ENCODE results near the gene PHYHIPL. TPM values are rescaled to one million over a fixed set of nuclear protein-coding genes. Genes with fewer than 3 reads are reported as not detected.

The PHYHIPL gene
- total and polyA plus RNA-seq, 2 of the 8 experiments (the other 6 are each of a cell fraction or from before 2014, with no cell fraction given) = 0.23 to 0.48 TPM

DNA sequence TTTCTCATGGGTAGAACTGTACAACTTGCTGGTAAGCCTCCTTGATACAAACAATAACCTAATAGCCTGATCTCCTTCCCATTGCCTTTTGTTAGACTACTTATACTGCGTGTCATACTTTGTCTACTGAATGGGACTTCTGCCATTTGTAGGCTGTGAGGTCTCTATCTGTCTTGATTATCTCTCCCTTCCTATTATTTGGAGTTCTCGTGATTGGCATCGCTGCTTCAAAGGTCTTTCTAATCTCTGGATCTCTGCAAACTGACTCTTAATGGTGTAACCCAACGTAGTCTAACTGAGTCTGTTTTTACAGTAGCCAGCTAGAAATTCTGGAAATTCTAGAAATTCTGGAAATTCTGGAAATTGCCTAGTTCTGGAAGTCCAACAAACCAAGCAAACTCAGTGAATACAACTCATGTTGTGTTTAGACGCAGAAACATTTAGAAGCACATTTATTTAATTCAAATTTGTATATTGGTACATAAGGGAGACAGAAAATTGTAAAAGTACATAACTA is 29.8 kb downstream of the PHYHIPL start (continued):
- TF ChIP-seq, protein P1, sequence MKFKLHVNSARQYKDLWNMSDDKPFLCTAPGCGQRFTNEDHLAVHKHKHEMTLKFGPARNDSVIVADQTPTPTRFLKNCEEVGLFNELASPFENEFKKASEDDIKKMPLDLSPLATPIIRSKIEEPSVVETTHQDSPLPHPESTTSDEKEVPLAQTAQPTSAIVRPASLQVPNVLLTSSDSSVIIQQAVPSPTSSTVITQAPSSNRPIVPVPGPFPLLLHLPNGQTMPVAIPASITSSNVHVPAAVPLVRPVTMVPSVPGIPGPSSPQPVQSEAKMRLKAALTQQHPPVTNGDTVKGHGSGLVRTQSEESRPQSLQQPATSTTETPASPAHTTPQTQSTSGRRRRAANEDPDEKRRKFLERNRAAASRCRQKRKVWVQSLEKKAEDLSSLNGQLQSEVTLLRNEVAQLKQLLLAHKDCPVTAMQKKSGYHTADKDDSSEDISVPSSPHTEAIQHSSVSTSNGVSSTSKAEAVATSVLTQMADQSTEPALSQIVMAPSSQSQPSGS (IDR thresholded peaks at IDR 0.05; ENCODE audit: low read length) = no peak
- TF ChIP-seq POLR2A (IDR thresholded peaks at IDR 0.05; ENCODE audit: control extremely low read depth in 1 of 2, low read depth in 2 of 2, low read length in 2 of 2) (no peak), SAP30 (IDR thresholded peaks at IDR 0.05; ENCODE audit: insufficient read depth, insufficient replicate concordance, low read length) (no peak), TCF12 (IDR thresholded peaks at IDR 0.05; ENCODE audit: low read depth, low read length) (no peak), SIN3A (conservative IDR thresholded peaks at IDR 0.05 in 1 of 2, IDR thresholded peaks at IDR 0.05 in 1 of 2; ENCODE audit: low read depth in 1 of 2, low read length in 2 of 2) (no peak), ASH2L (IDR thresholded peaks at IDR 0.05; ENCODE audit: low read length) (no peak)
- TF ChIP-seq, protein P2, sequence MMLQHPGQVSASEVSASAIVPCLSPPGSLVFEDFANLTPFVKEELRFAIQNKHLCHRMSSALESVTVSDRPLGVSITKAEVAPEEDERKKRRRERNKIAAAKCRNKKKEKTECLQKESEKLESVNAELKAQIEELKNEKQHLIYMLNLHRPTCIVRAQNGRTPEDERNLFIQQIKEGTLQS (IDR thresholded peaks at IDR 0.05; ENCODE audit: insufficient read depth, low read depth, low read length) = no peak
